MM.1S (cell line): ENCODE data around the gene GATB.

Experiments
- DNase-seq: peaks from one replicate; pipeline ENCODE4 v3.0.0-alpha.2; 2015
- H2AFZ ChIP-seq: fragments of 300-600 bp; sonication (generic); 2 replicates; pipeline ENCODE4 v1.6.0; 2016; ENCODE audit warnings: antibody characterized with exemption, low read length
- H3F3A ChIP-seq: fragments of 300-600 bp; sonication (generic); 2 replicates; pipeline ENCODE4 v1.6.1; 2016; ENCODE audit warnings: mild to moderate bottlenecking, antibody characterized with exemption, low read length, moderate library complexity, mixed read lengths; ENCODE audit not compliant: insufficient read depth
- H3K27ac ChIP-seq: fragments of 300-600 bp; sonication (generic); 2 replicates; pipeline ENCODE4 v1.5.1; 2016; ENCODE audit warnings: mild to moderate bottlenecking, low read length
- H3K27me3 ChIP-seq: fragments of 300-600 bp; sonication (generic); replicated peaks from 2 replicates; pipeline ENCODE4 v1.6.0; 2016; ENCODE audit warnings: low read length; ENCODE audit not compliant: insufficient read depth
- H3K36me3 ChIP-seq: fragments of 300-600 bp; sonication (generic); replicated peaks from 2 replicates; pipeline ENCODE4 v1.6.1; 2016; ENCODE audit warnings: mild to moderate bottlenecking, low read length, mixed read lengths; ENCODE audit not compliant: insufficient read depth
- H3K4me1 ChIP-seq: fragments of 300-600 bp; sonication (generic); 2 replicates; pipeline ENCODE4 v1.6.1; 2016; ENCODE audit warnings: low read length, mixed read lengths
- H3K4me2 ChIP-seq: fragments of 300-600 bp; sonication (generic); 2 replicates; pipeline ENCODE4 v1.6.0; 2016; ENCODE audit warnings: low read depth, low read length
- H3K4me3 ChIP-seq: fragments of 300-600 bp; sonication (generic); 2 replicates; pipeline ENCODE4 v1.5.1; 2016; ENCODE audit warnings: low read length, mixed read lengths
- H3K79me2 ChIP-seq: fragments of 300-600 bp; sonication (generic); 2 replicates; pipeline ENCODE4 v1.6.1; 2016; ENCODE audit warnings: mixed run types, low read length, mixed read lengths
- H3K9ac ChIP-seq: fragments of 300-600 bp; sonication (generic); 2 replicates; pipeline ENCODE4 v1.6.1; 2016; ENCODE audit warnings: low read length, mixed read lengths
- H3K9me2 ChIP-seq: fragments of 300-600 bp; sonication (generic); replicated peaks from 2 replicates; pipeline ENCODE4 v1.6.1; 2016; ENCODE audit warnings: mild to moderate bottlenecking, low read length, mixed read lengths; ENCODE audit not compliant: insufficient read depth
- H3K9me3 ChIP-seq: fragments of 300-600 bp; sonication (generic); replicated peaks from 2 replicates; pipeline ENCODE4 v1.6.1; 2016; ENCODE audit warnings: mild to moderate bottlenecking, low read length, mixed read lengths; ENCODE audit not compliant: insufficient read depth
- H4K20me1 ChIP-seq: fragments of 300-600 bp; sonication (generic); 2 replicates; pipeline ENCODE4 v1.6.1; 2016; ENCODE audit warnings: mild to moderate bottlenecking, low read length, moderate library complexity, mixed read lengths; ENCODE audit not compliant: insufficient read depth
- CTCF ChIP-seq: fragments of 300-600 bp; sonication (generic); IDR thresholded peaks from 2 replicates; pipeline ENCODE4 v1.5.1; 2016; ENCODE audit warnings: antibody characterized with exemption, low read length, mixed read lengths
- EZH2 ChIP-seq: fragments of 300-600 bp; sonication (generic); optimal IDR thresholded peaks from 2 replicates; pipeline ENCODE3; 2017; ENCODE audit warnings: low read depth, mild to moderate bottlenecking, antibody characterized with exemption, low read length, mixed read lengths
- EZH2phosphoT487 ChIP-seq: fragments of 300-600 bp; sonication (generic); IDR thresholded peaks from 2 replicates; pipeline ENCODE4 v1.6.1; 2018; ENCODE audit warnings: antibody characterized with exemption, low read length

The GATB gene

GRCh38 chr4:151687021-151687640 lies 73.7 kb downstream of the GATB start:
- Histone ChIP-seq H3K27ac (no peak overlapping the region), H3K27me3 (no peaks in the 10 kb centered on the region), H2AFZ (no peak overlapping the region), H3K4me3 (no peak overlapping the region), H3K9me2 (no peaks in the 10 kb centered on the region), H3K4me1 (peaks cover 16% of the 10 kb centered on the region), H3K9me3 (no peaks in the 10 kb centered on the region), H3K9ac (no peak overlapping the region), H3K36me3 (no peaks in the 10 kb centered on the region), H3F3A (no peaks in the 10 kb centered on the region), H4K20me1 (no peaks in the 10 kb centered on the region), H3K79me2 (no peaks in the 10 kb centered on the region), H3K4me2 (no peak overlapping the region)
- no peak for TF ChIP-seq CTCF
- TF ChIP-seq EZH2phosphoT487 = no peak
- no peak for TF ChIP-seq EZH2
- DNase-seq = no peak

GRCh38 chr4:151685303-151685702 lies 75.5 kb downstream of the GATB start:
- no peak overlapping the region for H3K27ac ChIP-seq
- no peak for DNase-seq
- peaks cover 16% of the 10 kb centered on the region for H3K4me1 ChIP-seq
- H2AFZ ChIP-seq = no peak overlapping the region
- H3K9ac ChIP-seq = no peak overlapping the region
- H3F3A ChIP-seq = no peaks in the 10 kb centered on the region
- H3K9me3 ChIP-seq = no peaks in the 10 kb centered on the region
- H3K36me3 ChIP-seq = no peaks in the 10 kb centered on the region
- H3K4me3 ChIP-seq = no peak overlapping the region
- H3K27me3 ChIP-seq = no peaks in the 10 kb centered on the region
- H4K20me1 ChIP-seq = no peaks in the 10 kb centered on the region
- H3K4me2 ChIP-seq = no peak overlapping the region
- H3K79me2 ChIP-seq = no peaks in the 10 kb centered on the region
- TF ChIP-seq EZH2 (no peak), CTCF (no peak), EZH2phosphoT487 (no peak)
- H3K9me2 ChIP-seq = no peaks in the 10 kb centered on the region

- H3K9ac ChIP-seq = no peak overlapping the region
- H4K20me1 ChIP-seq = no peaks in the 10 kb centered on the region
- H3K27ac ChIP-seq = no peak overlapping the region
- no peaks in the 10 kb centered on the region for H3K27me3 ChIP-seq
- no peak overlapping the region for H2AFZ ChIP-seq
- H3F3A ChIP-seq = no peaks in the 10 kb centered on the region
- H3K9me2 ChIP-seq = no peaks in the 10 kb centered on the region
- no peaks in the 10 kb centered on the region for H3K9me3 ChIP-seq
- no peaks in the 10 kb centered on the region for H3K36me3 ChIP-seq
- no peaks in the 10 kb centered on the region for H3K79me2 ChIP-seq
- H3K4me1 ChIP-seq = no peaks in the 10 kb centered on the region
- no peak overlapping the region for H3K4me2 ChIP-seq
- TF ChIP-seq CTCF (no peak), EZH2phosphoT487 (no peak), EZH2 (no peak)
- H3K4me3 ChIP-seq = no peak overlapping the region
- no peak for DNase-seq
These were observed 79.7 kb downstream of the GATB start for GRCh38 chr4:151681085-151681484.
